ENCODE results near the gene PCDH9.

Gene PCDH9

GRCh38 chr13:66489586-66489985 is 740.5 kb downstream of the PCDH9 start:
- no peak overlapping the region for H3K4me3 ChIP-seq (ENCODE audit: low read depth, low read length)
- no peak for TF ChIP-seq CTCF (IDR thresholded peaks at IDR 0.05; ENCODE audit: borderline replicate concordance, insufficient read depth, low read depth, low read length)

- H3K4me3 ChIP-seq (ENCODE audit: low read depth, low read length) = no peak overlapping the region
- TF ChIP-seq CTCF (IDR thresholded peaks at IDR 0.05; ENCODE audit: borderline replicate concordance, insufficient read depth, low read depth, low read length) = no peak
Observed at GRCh38 chr13:66489172-66489571, 741.0 kb downstream of the PCDH9 start.

- no peak for TF ChIP-seq CTCF (IDR thresholded peaks at IDR 0.05; ENCODE audit: borderline replicate concordance, insufficient read depth, low read depth, low read length)
- no peak overlapping the region for H3K4me3 ChIP-seq (ENCODE audit: low read depth, low read length)
Observed at GRCh38 chr13:66483712-66484111, 746.4 kb downstream of the PCDH9 start.

GRCh38 chr13:66482836-66483235 is 747.3 kb downstream of the PCDH9 start:
- no peak overlapping the region for H3K4me3 ChIP-seq (ENCODE audit: low read depth, low read length)
- no peak for TF ChIP-seq CTCF (IDR thresholded peaks at IDR 0.05; ENCODE audit: borderline replicate concordance, insufficient read depth, low read depth, low read length)

- H3K4me3 ChIP-seq (ENCODE audit: low read depth, low read length) = no peak overlapping the region
- no peak for TF ChIP-seq CTCF (IDR thresholded peaks at IDR 0.05; ENCODE audit: borderline replicate concordance, insufficient read depth, low read depth, low read length)
Observed at GRCh38 chr13:66477816-66478215, 752.3 kb downstream of the PCDH9 start.

GRCh38 chr13:66475061-66475460 is 755.1 kb downstream of the PCDH9 start:
- TF ChIP-seq CTCF (IDR thresholded peaks at IDR 0.05; ENCODE audit: borderline replicate concordance, insufficient read depth, low read depth, low read length) = no peak
- H3K4me3 ChIP-seq (ENCODE audit: low read depth, low read length) = no peak overlapping the region

- TF ChIP-seq CTCF (IDR thresholded peaks at IDR 0.05; ENCODE audit: borderline replicate concordance, insufficient read depth, low read depth, low read length) = no peak
- no peak overlapping the region for H3K4me3 ChIP-seq (ENCODE audit: low read depth, low read length)
Observed at GRCh38 chr13:66469745-66470144, 760.4 kb downstream of the PCDH9 start.
